MCF 10A (cell line): Measurements from ENCODE around the gene CITED2. TPM values are rescaled to one million over a fixed set of nuclear protein-coding genes. Genes with fewer than 3 reads are reported as not detected.

ENCODE experiments used
- BruUV-seq: library from RNA; stranded (reverse); fragments of 400-500 nt; replicated peaks from 2 replicates; lab custom pipeline; 2021; lab: Mats Ljungman, UMichigan
- CTCF ChIA-PET: fragments of 300-600 bp; sonication (Branson Sonifier 250); formaldehyde crosslinking; extraction: SDS; loops from one replicate; lab custom pipeline; 2021; ENCODE audit warnings: antibody characterized with exemption, inconsistent platforms; lab: Yijun Ruan, JAX
- POLR2A ChIA-PET: fragments of 300-600, 350-650 bp; sonication (Branson Sonifier 250); formaldehyde crosslinking; extraction: SDS; loops from one replicate; lab custom pipeline; 2020; ENCODE audit warnings: antibody characterized with exemption, inconsistent platforms; lab: Yijun Ruan, JAX
- DNase-seq: peaks from one replicate; pipeline ENCODE4 v3.0.0-alpha.2; 2018; ENCODE audit not compliant: unreplicated experiment
- H3K27ac Mint-ChIP-seq: one replicate; pipeline ENCODE4 v1.8.0; 2022; ENCODE audit warnings: mild to moderate bottlenecking, low read depth, mixed read lengths; ENCODE audit not compliant: unreplicated experiment
- H3K27me3 Mint-ChIP-seq: one replicate; pipeline ENCODE4 v1.8.0; 2022; ENCODE audit warnings: mixed read lengths; ENCODE audit not compliant: insufficient read depth, unreplicated experiment
- H3K36me3 Mint-ChIP-seq: one replicate; pipeline ENCODE4 v1.8.0; 2022; ENCODE audit warnings: mild to moderate bottlenecking, moderate library complexity, mixed read lengths; ENCODE audit not compliant: insufficient read depth, unreplicated experiment
- H3K4me1 Mint-ChIP-seq: one replicate; pipeline ENCODE4 v1.8.0; 2022; ENCODE audit warnings: mixed read lengths; ENCODE audit not compliant: insufficient read depth, unreplicated experiment
- H3K4me3 Mint-ChIP-seq: one replicate; pipeline ENCODE4 v1.8.0; 2022; ENCODE audit warnings: mild to moderate bottlenecking, moderate library complexity, mixed read lengths; ENCODE audit not compliant: unreplicated experiment
- H3K9me3 Mint-ChIP-seq: one replicate; pipeline ENCODE4 v1.8.0; 2022; ENCODE audit warnings: mixed read lengths; ENCODE audit not compliant: unreplicated experiment
- intact Hi-C: fragments of 100-400 bp; cut with micrococcal nuclease; formaldehyde crosslinking; loops from 2 replicates; pipeline ENCODE4 v1.14.1; 2022
- total RNA-seq: library from RNA; stranded (reverse); gene quantifications from 2 replicates; pipeline ENCODE4 v1.2.3, GENCODE V29; 2022
- TF ChIP-seq, protein P1 (sequence below): fragments of 200-600 bp; IDR thresholded peaks from one replicate; pipeline ENCODE4 v1.8.0; 2022; ENCODE audit warnings: antibody characterized with exemption, mild to moderate bottlenecking; ENCODE audit not compliant: unreplicated experiment

Gene CITED2
- total RNA-seq, 1 experiment from 2014 or later = 50.4 TPM

GRCh38 chr6:139325686-139326085 lies 48.8 kb downstream of the CITED2 start:
- POLR2A ChIA-PET = interaction anchor here (0.6 to 1.4 kb wide), 2 partner anchors 10 to 414 kb away, joined by 4 to 5 read pairs; no protein-coding TSS in a partner anchor
- Mint-ChIP-seq H3K9me3 (peaks cover 7% of the 10 kb centered on the region), H3K27me3 (no peaks in the 10 kb centered on the region), H3K4me1 (no peaks in the 10 kb centered on the region), H3K27ac (no peak overlapping the region), H3K36me3 (no peaks in the 10 kb centered on the region), H3K4me3 (no peak overlapping the region)
- CTCF ChIA-PET = no interaction called here
- TF ChIP-seq, protein P1, sequence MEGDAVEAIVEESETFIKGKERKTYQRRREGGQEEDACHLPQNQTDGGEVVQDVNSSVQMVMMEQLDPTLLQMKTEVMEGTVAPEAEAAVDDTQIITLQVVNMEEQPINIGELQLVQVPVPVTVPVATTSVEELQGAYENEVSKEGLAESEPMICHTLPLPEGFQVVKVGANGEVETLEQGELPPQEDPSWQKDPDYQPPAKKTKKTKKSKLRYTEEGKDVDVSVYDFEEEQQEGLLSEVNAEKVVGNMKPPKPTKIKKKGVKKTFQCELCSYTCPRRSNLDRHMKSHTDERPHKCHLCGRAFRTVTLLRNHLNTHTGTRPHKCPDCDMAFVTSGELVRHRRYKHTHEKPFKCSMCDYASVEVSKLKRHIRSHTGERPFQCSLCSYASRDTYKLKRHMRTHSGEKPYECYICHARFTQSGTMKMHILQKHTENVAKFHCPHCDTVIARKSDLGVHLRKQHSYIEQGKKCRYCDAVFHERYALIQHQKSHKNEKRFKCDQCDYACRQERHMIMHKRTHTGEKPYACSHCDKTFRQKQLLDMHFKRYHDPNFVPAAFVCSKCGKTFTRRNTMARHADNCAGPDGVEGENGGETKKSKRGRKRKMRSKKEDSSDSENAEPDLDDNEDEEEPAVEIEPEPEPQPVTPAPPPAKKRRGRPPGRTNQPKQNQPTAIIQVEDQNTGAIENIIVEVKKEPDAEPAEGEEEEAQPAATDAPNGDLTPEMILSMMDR = no peak
- intact Hi-C loops = no loop called here
- DNase-seq = no peak
- no TSS peak for BruUV-seq

- H3K36me3 Mint-ChIP-seq = no peaks in the 10 kb centered on the region
- peaks cover 7% of the 10 kb centered on the region for H3K9me3 Mint-ChIP-seq
- POLR2A ChIA-PET = interaction anchor here (1.2 to 1.4 kb wide), 2 partner anchors 11 kb away, joined by 3 to 5 read pairs; no protein-coding TSS in a partner anchor
- CTCF ChIA-PET = no interaction called here
- no peak for DNase-seq
- no peaks in the 10 kb centered on the region for H3K27me3 Mint-ChIP-seq
- intact Hi-C loops = no loop called here
- TF ChIP-seq, protein P1 = no peak
- H3K27ac Mint-ChIP-seq = no peak overlapping the region
- no peak overlapping the region for H3K4me3 Mint-ChIP-seq
- BruUV-seq = no TSS peak
- no peaks in the 10 kb centered on the region for H3K4me1 Mint-ChIP-seq
These were observed 49.3 kb downstream of the CITED2 start for GRCh38 chr6:139325125-139325524.

- intact Hi-C loops = no loop called here
- no peaks in the 10 kb centered on the region for H3K36me3 Mint-ChIP-seq
- peaks cover 7% of the 10 kb centered on the region for H3K9me3 Mint-ChIP-seq
- no peak overlapping the region for H3K4me3 Mint-ChIP-seq
- H3K27ac Mint-ChIP-seq = no peak overlapping the region
- TF ChIP-seq, protein P1 = no peak
- no peaks in the 10 kb centered on the region for H3K4me1 Mint-ChIP-seq
- no peaks in the 10 kb centered on the region for H3K27me3 Mint-ChIP-seq
- no TSS peak for BruUV-seq
- POLR2A ChIA-PET = interaction anchor here (1.2 kb wide), 1 partner anchor 10 kb away, joined by 3 read pairs; no protein-coding TSS in a partner anchor
- CTCF ChIA-PET = interaction anchor here (0.7 kb wide), 1 partner anchor 11 kb away, joined by 3 read pairs; no protein-coding TSS in a partner anchor
- DNase-seq = no peak
These were observed 50.2 kb downstream of the CITED2 start for GRCh38 chr6:139324301-139324555.

DNA sequence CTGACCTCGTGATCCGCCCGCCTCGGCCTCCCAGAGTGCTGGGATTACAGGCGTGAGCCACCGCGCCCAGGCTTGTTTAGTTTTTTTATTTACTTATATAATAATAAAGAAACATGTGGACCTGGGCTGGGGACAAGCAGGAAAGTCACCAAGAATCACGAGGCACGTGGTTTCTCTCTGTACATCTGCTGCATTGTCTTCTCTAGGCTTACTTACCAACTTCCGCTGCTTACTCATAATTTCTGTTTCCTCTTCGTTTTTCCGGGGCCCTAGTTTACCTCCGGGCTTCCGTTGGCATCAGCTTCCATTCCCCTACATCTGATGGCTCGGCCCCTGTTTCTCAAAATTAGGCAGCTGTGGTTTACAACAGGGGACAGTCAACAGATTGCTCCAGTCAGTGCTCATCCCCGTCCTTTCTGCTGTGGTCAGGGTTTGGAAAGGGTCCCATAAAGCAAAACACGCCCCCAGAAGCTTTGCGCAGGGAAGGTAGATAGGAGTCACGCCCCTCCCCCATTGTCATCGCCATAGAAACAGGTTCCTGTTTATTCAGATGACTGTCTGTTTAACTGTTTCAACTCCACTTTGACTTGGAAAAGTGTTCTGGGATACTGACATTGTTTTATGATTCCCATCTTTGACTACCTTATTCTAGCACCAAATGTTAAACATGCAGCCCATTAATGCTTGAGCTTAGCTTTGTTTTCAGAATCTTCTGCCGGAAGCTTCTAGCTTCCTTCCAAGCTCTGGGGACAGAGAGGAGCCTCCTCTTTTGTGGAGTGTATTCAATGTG lies 50.7 kb downstream of the CITED2 start:
- Mint-ChIP-seq H3K9me3 (peaks cover 7% of the 10 kb centered on the region), H3K36me3 (no peaks in the 10 kb centered on the region), H3K27me3 (no peaks in the 10 kb centered on the region), H3K4me1 (no peaks in the 10 kb centered on the region), H3K4me3 (no peak overlapping the region), H3K27ac (no peak overlapping the region)
- POLR2A ChIA-PET = interaction anchor here (1.2 kb wide), 1 partner anchor 10 kb away, joined by 3 read pairs; no protein-coding TSS in a partner anchor
- intact Hi-C loops = no loop called here
- CTCF ChIA-PET = interaction anchor here (0.7 kb wide), 1 partner anchor 12 kb away, joined by 3 read pairs; no protein-coding TSS in a partner anchor
- DNase-seq = peak; percentile 63
- no TSS peak for BruUV-seq
- TF ChIP-seq, protein P1 = no peak

Other genes with a start within 250 kb of the CITED2 start
- gene HECA, start 239.6 kb downstream of the CITED2 start, total RNA-seq = 11.1 and 11.5 TPM in 2 replicates
- gene TXLNB, start 82.7 kb downstream of the CITED2 start, total RNA-seq = not detected in 2 replicates